ENCODE results near the gene DAAM1. TPM values are rescaled to one million over a fixed set of nuclear protein-coding genes. Genes with fewer than 3 reads are reported as not detected.

Gene DAAM1
- total RNA-seq, 2 experiments from 2014 or later = 30.1 to 72.8 TPM

- peaks cover 30% of the 10 kb centered on the region for H3K79me2 ChIP-seq (ENCODE audit: insufficient read depth, low read depth, low read length)
- CTCF ChIA-PET (ENCODE audit: unreplicated experiment) = no interaction called here
- TF ChIP-seq EZH2phosphoT487 (IDR thresholded peaks at IDR 0.05; ENCODE audit: borderline replicate concordance, low read depth, low read length) = no peak
- TF ChIP-seq CTCF (conservative IDR thresholded peaks at IDR 0.05; ENCODE audit: low read length) = no peak; the same call in 1 of the 2 replicates
- peak; percentile 47 for DNase-seq (ENCODE audit: low spot score)
- BruUV-seq (replicated peaks) = no TSS peak
- peak overlapping the region; percentile 23; the same call in 1 of the 2 replicates for H2AFZ ChIP-seq (ENCODE audit: low read length)
- no peaks in the 10 kb centered on the region for H4K20me1 ChIP-seq (ENCODE audit: insufficient read depth, low read length)
- peak overlapping the region; percentile 62 for H3K4me3 ChIP-seq (ENCODE audit: low read depth, low read length, poor library complexity, severe bottlenecking)
- H3K4me2 ChIP-seq (ENCODE audit: low read length) = peak overlapping the region; percentile 88
- H3K27ac ChIP-seq (ENCODE audit: low read depth, low read length, poor library complexity, severe bottlenecking) = peak overlapping the region; percentile 99
- H3K4me1 ChIP-seq (ENCODE audit: insufficient read depth, low read length, poor library complexity, severe bottlenecking) = peaks cover 84% of the 10 kb centered on the region
- no peaks in the 10 kb centered on the region for H3K9me3 ChIP-seq (ENCODE audit: low read length)
- intact Hi-C loops (cut with micrococcal nuclease; ENCODE audit: unreplicated experiment) = loop anchor here (5.0 kb wide), 2 partner anchors 234 to 886 kb away; partner anchors contain the start of gene PPM1A
- H3K9me2 ChIP-seq (ENCODE audit: insufficient read depth, low read length) = no peaks in the 10 kb centered on the region
- POLR2A ChIA-PET = interaction anchor here (0.5 to 2.5 kb wide), 11 partner anchors 9 to 230 kb away, joined by 3 to 10 read pairs (median 4); no protein-coding TSS in a partner anchor
- H3K36me3 ChIP-seq (ENCODE audit: insufficient read depth, low read length) = peaks cover 58% of the 10 kb centered on the region
Measured at GRCh38 chr14:59360923-59361794, 172.7 kb downstream of the DAAM1 start.

- ChIA-PET POLR2A (interaction anchor here (0.7 to 2.5 kb wide), 6 partner anchors 8 to 334 kb away, joined by 3 to 10 read pairs (median 3); no protein-coding TSS in a partner anchor), CTCF (ENCODE audit: unreplicated experiment) (interaction anchor here (0.9 kb wide), 1 partner anchor 116 kb away, joined by 3 read pairs; no protein-coding TSS in a partner anchor)
- Histone ChIP-seq H2AFZ (ENCODE audit: low read length) (no peak overlapping the region), H3K79me2 (ENCODE audit: insufficient read depth, low read depth, low read length) (peaks cover 30% of the 10 kb centered on the region), H3K4me1 (ENCODE audit: insufficient read depth, low read length, poor library complexity, severe bottlenecking) (peaks cover 71% of the 10 kb centered on the region), H3K4me3 (ENCODE audit: low read depth, low read length, poor library complexity, severe bottlenecking) (peak overlapping the region; percentile 3), H3K9me3 (ENCODE audit: low read length) (no peaks in the 10 kb centered on the region), H4K20me1 (ENCODE audit: insufficient read depth, low read length) (no peaks in the 10 kb centered on the region), H3K9me2 (ENCODE audit: insufficient read depth, low read length) (no peaks in the 10 kb centered on the region), H3K36me3 (ENCODE audit: insufficient read depth, low read length) (peaks cover 71% of the 10 kb centered on the region), H3K27ac (ENCODE audit: low read depth, low read length, poor library complexity, severe bottlenecking) (no peak overlapping the region), H3K4me2 (ENCODE audit: low read length) (peak overlapping the region; percentile 88)
- TF ChIP-seq EZH2phosphoT487 (IDR thresholded peaks at IDR 0.05; ENCODE audit: borderline replicate concordance, low read depth, low read length) (no peak), CTCF (conservative IDR thresholded peaks at IDR 0.05; ENCODE audit: low read length) (no peak)
- BruUV-seq (replicated peaks) = no TSS peak
- intact Hi-C loops (cut with micrococcal nuclease; ENCODE audit: unreplicated experiment) = loop anchor here (5.0 kb wide), 2 partner anchors 235 to 885 kb away; partner anchors contain the start of gene PPM1A
- no peak for DNase-seq (ENCODE audit: low spot score)
Measured at GRCh38 chr14:59362513-59362912, 174.0 kb downstream of the DAAM1 start.

Data from OCI-LY7 (cell line).